ENCODE data around the gene MEST.

DNA sequence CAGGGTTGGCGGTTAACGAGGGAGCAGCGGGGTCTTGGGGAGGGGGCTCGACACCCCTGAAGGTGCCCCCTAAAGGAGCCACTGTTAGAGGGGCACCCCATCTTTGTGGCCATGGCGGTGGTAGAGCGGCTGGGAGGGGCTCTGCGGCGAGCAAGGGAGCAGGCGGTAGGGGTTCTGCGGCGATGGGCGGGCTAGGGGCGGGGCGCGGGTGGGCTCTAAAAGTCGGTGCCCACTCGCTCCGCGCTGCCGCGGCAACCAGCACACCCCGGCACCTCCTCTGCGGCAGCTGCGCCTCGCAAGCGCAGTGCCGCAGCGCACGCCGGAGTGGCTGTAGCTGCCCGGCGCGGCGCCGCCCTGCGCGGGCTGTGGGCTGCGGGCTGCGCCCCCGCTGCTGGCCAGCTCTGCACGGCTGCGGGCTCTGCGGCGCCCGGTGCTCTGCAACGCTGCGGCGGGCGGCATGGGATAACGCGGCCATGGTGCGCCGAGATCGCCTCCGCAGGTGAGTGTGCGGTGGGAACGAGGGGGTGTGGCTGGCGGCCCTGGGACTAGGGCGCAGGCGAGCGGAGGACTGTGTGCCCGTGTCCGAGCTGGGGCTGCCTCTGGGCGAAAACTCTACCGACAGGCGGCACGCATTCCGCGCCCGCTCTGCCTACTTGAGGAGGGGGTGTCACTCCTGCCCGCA lies at the start of gene MEST:
- no peak for TF ChIP-seq CTCF (IDR thresholded peaks at IDR 0.05; ENCODE audit: low read depth, low read length)
- TF ChIP-seq EZH2phosphoT487 (IDR thresholded peaks at IDR 0.05; ENCODE audit: low read depth), result no peak

All from OCI-LY3 (cell line).